ENCODE measurements around the gene ZNF829. TPM values are rescaled to one million over a fixed set of nuclear protein-coding genes. Genes with fewer than 3 reads are reported as not detected.

Gene ZNF829
- total and polyA plus RNA-seq, 2 experiments from 2014 or later: 5.9 to 8.5 TPM

DNA sequence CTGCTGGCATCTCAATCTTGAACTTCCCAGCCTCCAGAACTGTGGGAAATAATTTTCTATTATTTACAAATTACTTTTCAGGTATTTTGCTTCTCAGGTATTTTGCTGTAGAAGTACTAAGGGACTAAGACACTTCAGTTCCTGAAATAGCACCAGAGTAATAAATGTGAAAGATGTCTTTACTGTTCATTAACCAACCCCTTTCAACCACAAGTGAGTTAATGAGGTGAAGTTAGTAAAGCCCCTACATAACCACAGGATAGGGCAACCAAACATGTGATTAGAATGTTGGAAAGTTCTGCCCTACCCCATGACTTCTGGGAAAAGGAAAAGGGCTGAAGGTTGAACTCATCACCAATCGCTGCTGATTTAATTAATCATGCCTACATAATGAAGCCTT lies 68.1 kb downstream of the ZNF829 start:
- Mint-ChIP-seq H3K4me3 (peak overlapping the region; percentile 60; the same call in 1 of the 3 replicates), H3K9me3 (peaks cover 4% of the 10 kb centered on the region; the same call in 1 of the 3 replicates), H3K36me3 (ENCODE audit: low read depth) (peaks cover 42% of the 10 kb centered on the region), H3K27me3 (ENCODE audit: insufficient read depth, low read depth, poor library complexity) (no peaks in the 10 kb centered on the region), H3K27ac (no peak overlapping the region), H3K4me1 (peaks cover 5% of the 10 kb centered on the region; the same call in 1 of the 3 replicates)
- Histone ChIP-seq H3K4me3 (no peak overlapping the region), H2AFZ (no peak overlapping the region), H3K27me3 (ENCODE audit: insufficient read depth) (no peaks in the 10 kb centered on the region), H3K9me2 (ENCODE audit: insufficient read depth) (no peaks in the 10 kb centered on the region), H4K20me1 (replicated peaks; ENCODE audit: insufficient read depth) (no peaks in the 10 kb centered on the region), H3K79me2 (replicated peaks; ENCODE audit: insufficient read depth) (peaks cover 41% of the 10 kb centered on the region), H3K4me1 (ENCODE audit: insufficient read depth) (peaks cover 3% of the 10 kb centered on the region; the same call in 1 of the 2 replicates), H3K27ac (ENCODE audit: low read depth) (no peak overlapping the region), H3K36me3 (ENCODE audit: insufficient read depth) (no peaks in the 10 kb centered on the region), H3F3A (replicated peaks; ENCODE audit: low read depth) (no peaks in the 10 kb centered on the region), H3K4me2 (no peak overlapping the region)
- ATAC-seq (no peak), DNase-seq (ENCODE audit: low spot score) (no peak)
- TF ChIP-seq EZH2phosphoT487 (IDR thresholded peaks at IDR 0.05; ENCODE audit: unreplicated experiment): no peak
- no peak for TF ChIP-seq EZH2 (IDR thresholded peaks at IDR 0.05; ENCODE audit: low read depth, unreplicated experiment)
- no peak for TF ChIP-seq REST (IDR thresholded peaks at IDR 0.05; ENCODE audit: unreplicated experiment)
- TF ChIP-seq JUNB (IDR thresholded peaks at IDR 0.05; ENCODE audit: unreplicated experiment): no peak
- no peak for TF ChIP-seq NANOG (IDR thresholded peaks at IDR 0.05; ENCODE audit: borderline replicate concordance)
- no peak for TF ChIP-seq CREB1 (CRISPR knock-in tag; IDR thresholded peaks at IDR 0.05; ENCODE audit: low read depth)
- no peak for TF ChIP-seq CTCF (conservative IDR thresholded peaks at IDR 0.05; ENCODE audit: low read depth in 2 of 2)
- TF ChIP-seq POLR2AphosphoS5 (IDR thresholded peaks at IDR 0.05; ENCODE audit: low read depth): no peak
- no peak for TF ChIP-seq STAT1 (IDR thresholded peaks at IDR 0.05; ENCODE audit: unreplicated experiment)
- no peak for TF ChIP-seq ZNF331 (CRISPR knock-in tag; IDR thresholded peaks at IDR 0.05; ENCODE audit: low read depth)
- TF ChIP-seq, protein P1, sequence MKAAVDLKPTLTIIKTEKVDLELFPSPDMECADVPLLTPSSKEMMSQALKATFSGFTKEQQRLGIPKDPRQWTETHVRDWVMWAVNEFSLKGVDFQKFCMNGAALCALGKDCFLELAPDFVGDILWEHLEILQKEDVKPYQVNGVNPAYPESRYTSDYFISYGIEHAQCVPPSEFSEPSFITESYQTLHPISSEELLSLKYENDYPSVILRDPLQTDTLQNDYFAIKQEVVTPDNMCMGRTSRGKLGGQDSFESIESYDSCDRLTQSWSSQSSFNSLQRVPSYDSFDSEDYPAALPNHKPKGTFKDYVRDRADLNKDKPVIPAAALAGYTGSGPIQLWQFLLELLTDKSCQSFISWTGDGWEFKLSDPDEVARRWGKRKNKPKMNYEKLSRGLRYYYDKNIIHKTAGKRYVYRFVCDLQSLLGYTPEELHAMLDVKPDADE (IDR thresholded peaks at IDR 0.05): no peak

Measured in GM23338 (cell line).